ENCODE results near the gene SULT4A1. TPM values are rescaled to one million over a fixed set of nuclear protein-coding genes. Genes with fewer than 3 reads are reported as not detected.

The SULT4A1 gene
- total and polyA plus RNA-seq, 3 donors from 2014 or later, result 10.3 to 11.9 (median 11.2) TPM

- WGBS, 2 donors, result 61 to 72% methylated on average over 11 to 15 of the region's 15 CpGs
- H3K9me3 ChIP-seq, result no peaks in the 10 kb centered on the region
- H3K36me3 ChIP-seq (ENCODE audit: low read depth, missing control alignments), result no peaks in the 10 kb centered on the region
- peaks cover 7% of the 10 kb centered on the region for H3K4me1 ChIP-seq
- H3K27ac ChIP-seq, result no peak overlapping the region
- H3K4me3 ChIP-seq, result no peak overlapping the region
- H3K27me3 ChIP-seq, result no peaks in the 10 kb centered on the region
- DNase-seq, result no peak
- TF ChIP-seq CTCF (IDR thresholded peaks at IDR 0.05), result no peak
- no peak for TF ChIP-seq POLR2A (IDR thresholded peaks at IDR 0.05)
- intact Hi-C loops (cut with DNase I; ENCODE audit: low total_unique reads), result no loop called here
These were observed 30.0 kb upstream of the SULT4A1 start for GRCh38 chr22:43892183-43892894.

GRCh38 chr22:43891360-43892182 lies 29.3 kb upstream of the SULT4A1 start, which contains the start of gene PNPLA5:
Gene PNPLA5, minus strand, starts transcription at chr22:43892013. Its CDS starts 133 bp downstream, at chr22:43891880.
- DNase-seq, result no peak
- Histone ChIP-seq H3K4me1 (peaks cover 7% of the 10 kb centered on the region), H3K27me3 (no peaks in the 10 kb centered on the region), H3K27ac (no peak within 1 kb of the TSS), H3K36me3 (ENCODE audit: low read depth, missing control alignments) (no peaks in the 10 kb centered on the region), H3K9me3 (no peaks in the 10 kb centered on the region), H3K4me3 (peak within 1 kb of the TSS in 1 of 2 donors; percentile 20)
- TF ChIP-seq CTCF (IDR thresholded peaks at IDR 0.05) (no peak), POLR2A (IDR thresholded peaks at IDR 0.05) (no peak)
- WGBS, 2 donors, result 2% methylated on average over 26 to 53 of the region's 72 CpGs
- intact Hi-C loops (cut with DNase I; ENCODE audit: low total_unique reads), result no loop called here

DNA sequence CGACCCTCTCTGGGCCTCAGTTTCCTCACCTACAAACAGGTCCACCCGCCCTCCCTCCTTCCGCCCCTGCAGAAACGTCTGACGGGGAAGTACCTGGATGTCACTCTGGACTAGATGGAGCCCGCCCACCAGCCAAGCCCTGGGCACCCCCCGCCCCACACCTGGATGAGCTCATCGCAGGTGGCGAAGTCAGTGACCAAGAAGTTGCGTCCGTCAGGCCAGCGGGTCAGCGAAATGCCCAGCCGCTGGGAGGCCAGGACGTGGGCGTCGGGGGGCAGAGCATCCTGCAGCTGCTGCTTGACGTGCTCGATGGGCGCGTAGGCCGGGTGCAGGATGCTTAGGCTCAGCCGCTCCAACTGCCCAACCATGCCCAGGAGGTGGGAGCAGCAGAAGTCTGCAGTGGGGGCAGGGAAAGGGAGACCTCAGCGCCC lies 28.6 kb upstream of the SULT4A1 start:
- WGBS, 2 donors, result 10 to 14% methylated on average over 1 to 19 of the region's 24 CpGs
- H3K4me1 ChIP-seq, result peaks cover 7% of the 10 kb centered on the region
- H3K27me3 ChIP-seq, result no peaks in the 10 kb centered on the region
- TF ChIP-seq CTCF (IDR thresholded peaks at IDR 0.05), result no peak
- no peak for TF ChIP-seq POLR2A (IDR thresholded peaks at IDR 0.05)
- no peak overlapping the region for H3K4me3 ChIP-seq
- no peak overlapping the region for H3K27ac ChIP-seq
- H3K9me3 ChIP-seq, result no peaks in the 10 kb centered on the region
- intact Hi-C loops (cut with DNase I; ENCODE audit: low total_unique reads), result no loop called here
- no peak for DNase-seq
- no peaks in the 10 kb centered on the region for H3K36me3 ChIP-seq (ENCODE audit: low read depth, missing control alignments)

DNA sequence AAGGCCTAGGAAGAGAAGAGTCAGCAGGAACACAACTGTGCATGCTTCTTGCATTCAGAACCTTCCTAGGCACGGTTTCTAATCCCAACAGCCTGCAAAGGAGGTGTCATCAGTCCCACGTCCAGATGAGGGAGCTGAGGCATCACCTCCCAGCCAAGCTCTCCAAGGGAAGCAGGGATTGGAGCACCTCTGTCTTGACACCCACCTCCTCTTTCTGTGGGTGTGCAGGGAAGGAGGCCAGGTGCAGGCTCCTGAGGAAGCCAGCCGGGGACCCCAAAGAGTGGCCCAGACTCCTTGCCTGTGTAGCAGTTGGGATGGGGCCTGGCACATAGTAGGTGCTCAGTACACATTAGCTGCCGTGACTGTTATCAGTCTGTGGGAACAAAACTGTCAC lies 27.5 kb upstream of the SULT4A1 start:
- Histone ChIP-seq H3K27me3 (no peaks in the 10 kb centered on the region), H3K4me3 (no peak overlapping the region), H3K27ac (no peak overlapping the region), H3K9me3 (no peaks in the 10 kb centered on the region), H3K36me3 (ENCODE audit: low read depth, missing control alignments) (no peaks in the 10 kb centered on the region), H3K4me1 (peaks cover 7% of the 10 kb centered on the region)
- no peak for DNase-seq
- intact Hi-C loops (cut with DNase I; ENCODE audit: low total_unique reads), result no loop called here
- TF ChIP-seq CTCF (IDR thresholded peaks at IDR 0.05) (no peak), POLR2A (IDR thresholded peaks at IDR 0.05) (no peak)
- WGBS, 2 donors, result 58 to 65% methylated on average over 4 of the region's 4 CpGs

Data from testis (tissue), 3 donors.